Hepatocyte (in vitro differentiated cells): ENCODE measurements around the gene SHOX. TPM values are rescaled to one million over a fixed set of nuclear protein-coding genes. Genes with fewer than 3 reads are reported as not detected.

Source experiments
- DNase-seq: peaks from one replicate; pipeline ENCODE4 v3.0.0-alpha.2; 2016; ENCODE audit warnings: low spot score
- H2AFZ ChIP-seq: fragments of 200-600 bp; sonication (generic); 2 replicates; pipeline ENCODE4 v1.6.0; 2016; ENCODE audit warnings: antibody characterized with exemption, mild to moderate bottlenecking
- H3K27ac ChIP-seq: fragments of 200-600 bp; sonication (generic); 2 replicates; pipeline ENCODE4 v1.5.1; 2016; ENCODE audit warnings: mild to moderate bottlenecking
- H3K27me3 ChIP-seq: fragments of 200-600 bp; sonication (generic); 2 replicates; pipeline ENCODE4 v1.6.1; 2016
- H3K36me3 ChIP-seq: fragments of 200-600 bp; sonication (generic); replicated peaks from 2 replicates; pipeline ENCODE4 v1.5.1; 2016; ENCODE audit warnings: low read depth; ENCODE audit not compliant: insufficient read depth
- H3K4me1 ChIP-seq: fragments of 200-600 bp; sonication (generic); 2 replicates; pipeline ENCODE4 v1.5.1; 2016; ENCODE audit warnings: mild to moderate bottlenecking, moderate library complexity; ENCODE audit not compliant: insufficient read depth
- H3K4me2 ChIP-seq: fragments of 200-600 bp; sonication (generic); 2 replicates; pipeline ENCODE4 v1.6.0; 2016
- H3K4me3 ChIP-seq: fragments of 200-600 bp; sonication (generic); 2 replicates; pipeline ENCODE4 v1.5.1; 2016; ENCODE audit warnings: mild to moderate bottlenecking
- H3K79me2 ChIP-seq: fragments of 200-600 bp; sonication (generic); 2 replicates; pipeline ENCODE4 v1.6.0; 2017; ENCODE audit warnings: mild to moderate bottlenecking
- H3K9me2 ChIP-seq: fragments of 200-600 bp; sonication (generic); replicated peaks from 2 replicates; pipeline ENCODE4 v1.6.0; 2017; ENCODE audit warnings: mild to moderate bottlenecking; ENCODE audit not compliant: insufficient read depth
- H3K9me3 ChIP-seq: fragments of 200-600 bp; sonication (generic); 2 replicates; pipeline ENCODE4 v1.5.1; 2016; ENCODE audit warnings: low read depth, mild to moderate bottlenecking
- H4K20me1 ChIP-seq: fragments of 200-600 bp; sonication (generic); 2 replicates; pipeline ENCODE4 v1.6.0; 2016; ENCODE audit warnings: mild to moderate bottlenecking; ENCODE audit not compliant: insufficient read depth, poor library complexity, severe bottlenecking
- CTCF ChIP-seq: fragments of 200-600 bp; sonication (generic); IDR thresholded peaks from 2 replicates; pipeline ENCODE4 v1.5.1; 2016; ENCODE audit warnings: antibody characterized with exemption, mild to moderate bottlenecking; ENCODE audit not compliant: poor library complexity
- EZH2 ChIP-seq: fragments of 200-600 bp; sonication (generic); IDR thresholded peaks from 2 replicates; pipeline ENCODE4 v1.6.1; 2016; ENCODE audit warnings: antibody characterized with exemption, mild to moderate bottlenecking, borderline replicate concordance
- EZH2phosphoT487 ChIP-seq: fragments of 200-600 bp; sonication (generic); IDR thresholded peaks from one replicate; pipeline ENCODE4 v1.6.1; 2018; ENCODE audit warnings: antibody characterized with exemption, mild to moderate bottlenecking, low read depth, moderate library complexity; ENCODE audit not compliant: unreplicated experiment, severe bottlenecking
- WGBS: methylation state at CpG from one replicate; pipeline ENCODE4 v1.1.6; 2016; ENCODE audit warnings: low lambda C conversion rate; ENCODE audit errors: missing lambda C conversion rate; 5-methylcytosine and 5-hydroxymethylcytosine counted together
- polyA plus RNA-seq: library from polyadenylated mRNA; unstranded; fragments of >200 nt; fragmentation: Nextera tagmentation; extraction: Ambion mirVana; gene quantifications from 2 replicates; pipeline ENCODE4 v1.2.1, GENCODE V29; 2016
- total RNA-seq: library from RNA; depleted of rRNA; stranded (reverse); fragments of >200 nt; gene quantifications from 2 replicates; pipeline ENCODE4 v1.2.3, GENCODE V29; 2014

Gene SHOX
- total and polyA plus RNA-seq, 2 experiments from 2014 or later = 0.10 TPM; not detected in 1

- H2AFZ ChIP-seq = no peak overlapping the region
- H3K27me3 ChIP-seq = no peaks in the 10 kb centered on the region
- no peaks in the 10 kb centered on the region for H3K79me2 ChIP-seq
- no peak for DNase-seq
- no peak overlapping the region for H3K27ac ChIP-seq
- H3K4me3 ChIP-seq = no peak overlapping the region
- H3K4me2 ChIP-seq = no peak overlapping the region
- H3K9me2 ChIP-seq = no peaks in the 10 kb centered on the region
- no peaks in the 10 kb centered on the region for H4K20me1 ChIP-seq
- no peaks in the 10 kb centered on the region for H3K4me1 ChIP-seq
- no peaks in the 10 kb centered on the region for H3K9me3 ChIP-seq
- WGBS = 91% methylated on average over 13 of the region's 13 CpGs
- no peaks in the 10 kb centered on the region for H3K36me3 ChIP-seq
- TF ChIP-seq EZH2phosphoT487 = no peak
- no peak for TF ChIP-seq EZH2
- no peak for TF ChIP-seq CTCF
Observed at GRCh38 chrX:677376-677775, 46.8 kb downstream of the SHOX start.

- Histone ChIP-seq H3K4me2 (no peak overlapping the region), H3K9me3 (no peaks in the 10 kb centered on the region), H3K36me3 (no peaks in the 10 kb centered on the region), H3K9me2 (no peaks in the 10 kb centered on the region), H3K27ac (no peak overlapping the region), H3K4me3 (no peak overlapping the region), H3K27me3 (no peaks in the 10 kb centered on the region), H3K4me1 (no peaks in the 10 kb centered on the region), H3K79me2 (no peaks in the 10 kb centered on the region), H4K20me1 (no peaks in the 10 kb centered on the region), H2AFZ (no peak overlapping the region)
- WGBS = 74% methylated on average over 39 of the region's 39 CpGs
- DNase-seq = no peak
- TF ChIP-seq EZH2phosphoT487 = no peak
- no peak for TF ChIP-seq CTCF
- TF ChIP-seq EZH2 = no peak
Observed at GRCh38 chrX:679291-679979, 48.8 kb downstream of the SHOX start.

GRCh38 chrX:680062-680461 is 49.5 kb downstream of the SHOX start:
- Histone ChIP-seq H3K79me2 (no peaks in the 10 kb centered on the region), H2AFZ (no peak overlapping the region), H3K4me3 (no peak overlapping the region), H3K9me3 (no peaks in the 10 kb centered on the region), H3K36me3 (no peaks in the 10 kb centered on the region), H3K4me2 (no peak overlapping the region), H4K20me1 (no peaks in the 10 kb centered on the region), H3K27me3 (no peaks in the 10 kb centered on the region), H3K9me2 (no peaks in the 10 kb centered on the region), H3K27ac (no peak overlapping the region), H3K4me1 (no peaks in the 10 kb centered on the region)
- no peak for TF ChIP-seq EZH2phosphoT487
- no peak for TF ChIP-seq EZH2
- no peak for TF ChIP-seq CTCF
- DNase-seq = no peak
- 99% methylated on average over 14 of the region's 14 CpGs for WGBS
